Esophagus squamous epithelium (tissue), 4 donors: ENCODE data around the gene EYS.

ENCODE experiments used
- POLR2A ChIP-seq, 4 donors: fragments of 450-650 bp; IDR thresholded peaks; one replicate each; pipeline ENCODE4 v1.6.1; 2017; ENCODE audit warnings: antibody characterized with exemption in 4 of 4, mild to moderate bottlenecking in 4 of 4, moderate library complexity in 3 of 4
- TF ChIP-seq, protein P1 (sequence below), 6 experiments: fragments of 450-650 bp in 4 of 6; fragments of 200-600 bp in 2 of 6; sonication (generic) in 2 of 6; IDR thresholded peaks; one replicate each; pipeline ENCODE4 v1.5.1; 2016 to 2019; ENCODE audit warnings: antibody characterized with exemption in 6 of 6, mild to moderate bottlenecking in 4 of 6, moderate library complexity in 4 of 6

DNA sequence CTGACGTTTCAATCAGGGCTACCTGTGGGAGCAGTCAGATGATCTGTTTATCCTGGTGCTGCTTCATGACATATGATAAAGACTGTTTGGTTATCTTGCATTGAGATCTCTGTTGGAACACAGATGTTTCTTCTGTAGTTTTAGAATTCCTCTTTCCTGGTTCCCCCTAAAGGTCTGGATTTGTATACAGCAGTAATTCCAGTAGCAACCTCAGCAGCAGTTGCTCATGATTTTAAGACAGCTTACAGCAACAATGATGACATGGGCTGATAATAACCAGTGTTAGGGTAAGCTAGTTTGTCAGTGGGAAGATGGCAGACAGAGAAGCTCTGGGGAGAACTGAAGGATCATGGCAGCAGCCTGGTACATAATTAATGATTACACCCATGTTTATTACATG lies 1632.0 kb downstream of the EYS start:
- TF ChIP-seq, protein P1, sequence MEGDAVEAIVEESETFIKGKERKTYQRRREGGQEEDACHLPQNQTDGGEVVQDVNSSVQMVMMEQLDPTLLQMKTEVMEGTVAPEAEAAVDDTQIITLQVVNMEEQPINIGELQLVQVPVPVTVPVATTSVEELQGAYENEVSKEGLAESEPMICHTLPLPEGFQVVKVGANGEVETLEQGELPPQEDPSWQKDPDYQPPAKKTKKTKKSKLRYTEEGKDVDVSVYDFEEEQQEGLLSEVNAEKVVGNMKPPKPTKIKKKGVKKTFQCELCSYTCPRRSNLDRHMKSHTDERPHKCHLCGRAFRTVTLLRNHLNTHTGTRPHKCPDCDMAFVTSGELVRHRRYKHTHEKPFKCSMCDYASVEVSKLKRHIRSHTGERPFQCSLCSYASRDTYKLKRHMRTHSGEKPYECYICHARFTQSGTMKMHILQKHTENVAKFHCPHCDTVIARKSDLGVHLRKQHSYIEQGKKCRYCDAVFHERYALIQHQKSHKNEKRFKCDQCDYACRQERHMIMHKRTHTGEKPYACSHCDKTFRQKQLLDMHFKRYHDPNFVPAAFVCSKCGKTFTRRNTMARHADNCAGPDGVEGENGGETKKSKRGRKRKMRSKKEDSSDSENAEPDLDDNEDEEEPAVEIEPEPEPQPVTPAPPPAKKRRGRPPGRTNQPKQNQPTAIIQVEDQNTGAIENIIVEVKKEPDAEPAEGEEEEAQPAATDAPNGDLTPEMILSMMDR (IDR thresholded peaks at IDR 0.05), result no peak
- no peak for TF ChIP-seq POLR2A (IDR thresholded peaks at IDR 0.05)
